ES-I3 (cell line): ENCODE results near the gene ACVR1.

Source experiments
- H3K36me3 ChIP-seq: 2 replicates; pipeline ENCODE4 v1.6.1; 2013; ENCODE audit warnings: mild to moderate bottlenecking, low read length, control low read depth, moderate library complexity; ENCODE audit not compliant: insufficient read depth
- H3K4me1 ChIP-seq: 2 replicates; pipeline ENCODE4 v1.6.1; 2013; ENCODE audit warnings: mild to moderate bottlenecking, control low read depth, low read length; ENCODE audit not compliant: insufficient read depth
- H3K9ac ChIP-seq: 2 replicates; pipeline ENCODE4 v1.6.1; 2013; ENCODE audit warnings: low read depth, mild to moderate bottlenecking, low read length, moderate library complexity
- H3K9me3 ChIP-seq: 2 replicates; pipeline ENCODE4 v1.6.1; 2013; ENCODE audit warnings: mild to moderate bottlenecking, low read length, moderate library complexity; ENCODE audit not compliant: control insufficient read depth, insufficient read depth

Gene ACVR1

DNA sequence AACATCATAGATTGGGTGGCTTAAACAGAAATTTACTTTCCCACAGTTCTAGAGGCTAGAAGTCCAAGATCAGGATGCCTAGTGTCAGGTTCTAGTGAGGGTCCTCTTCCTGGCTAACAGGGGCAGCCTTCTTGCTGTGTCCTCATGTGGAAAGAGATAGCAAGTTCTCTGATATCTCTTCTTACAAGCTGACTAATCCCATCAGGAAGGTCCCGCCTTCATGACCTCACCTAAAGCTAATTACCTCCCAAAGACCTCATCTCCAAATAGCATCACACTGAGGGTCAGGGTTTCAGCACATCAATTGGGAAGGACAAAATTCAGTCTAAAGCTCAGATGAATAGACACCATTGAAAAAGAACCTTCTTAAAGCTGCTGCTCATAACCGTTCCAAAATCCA lies 22.9 kb downstream of the ACVR1 start:
- Histone ChIP-seq H3K9me3 (no peaks in the 10 kb centered on the region), H3K9ac (no peak overlapping the region), H3K36me3 (no peaks in the 10 kb centered on the region; the same call in 1 of the 2 replicates), H3K4me1 (peaks cover 8% of the 10 kb centered on the region; the same call in 1 of the 2 replicates)

DNA sequence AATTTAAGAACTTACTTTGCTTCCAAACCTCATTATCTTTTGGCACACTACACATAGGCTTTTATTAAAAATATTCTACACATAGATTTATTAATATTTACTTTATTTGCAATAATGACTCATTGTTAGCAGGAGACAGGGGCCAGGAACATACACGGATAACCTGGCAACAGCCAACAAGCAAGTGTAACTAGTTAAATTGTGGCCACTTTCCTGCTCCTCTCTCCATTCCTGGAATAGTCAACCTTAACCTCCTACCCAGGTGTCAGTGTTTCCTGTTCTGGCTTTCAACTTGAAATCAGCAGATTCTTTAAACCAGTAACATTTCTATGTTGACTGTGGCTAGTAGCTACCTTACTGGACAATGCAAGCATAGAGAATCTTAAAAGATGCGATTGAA lies 26.5 kb downstream of the ACVR1 start:
- Histone ChIP-seq H3K36me3 (no peaks in the 10 kb centered on the region; the same call in 1 of the 2 replicates), H3K4me1 (peaks cover 18% of the 10 kb centered on the region; the same call in 1 of the 2 replicates), H3K9me3 (no peaks in the 10 kb centered on the region), H3K9ac (no peak overlapping the region)

DNA sequence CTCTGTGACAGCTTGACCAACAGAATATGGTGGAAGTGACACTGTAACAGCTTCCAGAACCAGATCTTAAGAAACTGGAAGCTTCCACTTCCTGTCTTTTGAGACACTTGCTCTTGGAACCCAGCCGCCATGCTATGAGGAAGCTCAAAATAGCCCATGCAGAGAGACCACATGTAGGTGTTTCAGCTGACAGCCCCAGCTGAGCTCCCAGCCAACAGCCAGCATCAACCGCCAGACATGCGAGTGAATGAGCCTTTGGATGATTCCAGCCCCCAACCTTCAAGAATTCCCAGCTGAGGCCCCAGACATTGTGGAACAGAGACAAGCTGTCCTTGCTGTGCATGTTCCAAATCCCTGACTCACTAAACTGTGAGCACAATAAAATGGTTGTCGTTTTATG lies 27.9 kb downstream of the ACVR1 start:
- H3K36me3 ChIP-seq: no peaks in the 10 kb centered on the region; the same call in 1 of the 2 replicates
- H3K9ac ChIP-seq: no peak overlapping the region
- no peaks in the 10 kb centered on the region for H3K9me3 ChIP-seq
- H3K4me1 ChIP-seq: peaks cover 11% of the 10 kb centered on the region

DNA sequence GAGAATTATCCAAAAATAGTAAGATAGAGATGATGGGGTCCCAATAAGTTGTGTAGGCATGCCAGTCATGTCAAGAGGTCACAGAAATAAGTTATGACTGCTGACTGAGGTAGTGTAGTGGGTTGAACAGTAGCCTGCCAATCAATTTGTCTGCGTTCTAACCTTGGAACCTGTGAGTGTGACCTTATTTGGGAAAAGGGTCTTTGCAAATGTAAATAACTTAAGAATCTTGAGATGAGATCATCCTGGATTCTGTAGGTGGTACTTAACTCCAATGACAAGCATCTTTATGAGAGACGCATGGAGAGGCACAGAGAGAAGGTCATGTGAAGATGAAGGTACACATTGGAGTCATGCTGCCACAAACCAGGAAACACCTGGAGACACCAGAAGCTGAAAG lies 31.0 kb downstream of the ACVR1 start:
- Histone ChIP-seq H3K4me1 (peaks cover 17% of the 10 kb centered on the region), H3K36me3 (no peaks in the 10 kb centered on the region; the same call in 1 of the 2 replicates), H3K9ac (no peak overlapping the region), H3K9me3 (no peaks in the 10 kb centered on the region)

DNA sequence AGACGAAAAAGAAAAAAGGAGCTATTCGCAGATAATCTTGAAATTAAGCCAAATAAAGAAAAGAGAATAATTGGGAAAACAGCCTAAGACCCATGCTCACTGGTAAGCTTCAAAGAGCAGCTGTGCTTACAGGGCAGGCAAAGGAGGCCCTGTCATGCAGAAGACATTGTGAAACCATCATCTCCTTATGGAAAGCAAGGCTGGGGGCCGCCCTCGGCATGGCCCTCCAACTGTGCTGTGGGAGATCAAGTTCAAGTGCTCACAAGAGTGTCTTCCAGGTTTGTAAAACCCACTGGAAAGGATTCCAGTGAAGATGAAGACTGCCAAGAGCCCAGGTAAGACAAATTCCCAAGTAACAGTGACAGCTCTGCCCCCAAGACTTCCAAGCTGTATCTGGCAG lies 32.2 kb downstream of the ACVR1 start:
- no peaks in the 10 kb centered on the region for H3K9me3 ChIP-seq
- no peaks in the 10 kb centered on the region; the same call in 1 of the 2 replicates for H3K36me3 ChIP-seq
- no peak overlapping the region for H3K9ac ChIP-seq
- peaks cover 25% of the 10 kb centered on the region for H3K4me1 ChIP-seq

DNA sequence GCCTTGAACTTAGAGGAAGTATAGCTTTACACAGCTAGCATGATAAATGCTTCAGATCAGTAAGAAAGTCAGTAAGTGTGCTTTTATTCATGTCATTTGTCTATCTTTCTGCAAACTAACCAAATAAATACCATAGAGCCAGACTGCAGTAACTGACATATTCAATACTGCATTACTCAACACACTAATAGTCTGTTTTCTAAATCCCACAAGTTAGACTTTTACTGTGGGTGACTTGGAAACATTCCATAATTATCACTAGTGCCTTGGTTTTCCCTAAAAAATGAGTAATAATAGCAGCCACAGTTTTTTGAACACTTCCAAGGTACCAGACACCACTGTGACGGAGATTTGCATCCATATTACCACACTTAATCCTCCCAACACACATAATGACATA lies 33.0 kb downstream of the ACVR1 start:
- H3K9me3 ChIP-seq: no peaks in the 10 kb centered on the region
- peaks cover 33% of the 10 kb centered on the region for H3K4me1 ChIP-seq
- no peak overlapping the region for H3K9ac ChIP-seq
- no peaks in the 10 kb centered on the region for H3K36me3 ChIP-seq

DNA sequence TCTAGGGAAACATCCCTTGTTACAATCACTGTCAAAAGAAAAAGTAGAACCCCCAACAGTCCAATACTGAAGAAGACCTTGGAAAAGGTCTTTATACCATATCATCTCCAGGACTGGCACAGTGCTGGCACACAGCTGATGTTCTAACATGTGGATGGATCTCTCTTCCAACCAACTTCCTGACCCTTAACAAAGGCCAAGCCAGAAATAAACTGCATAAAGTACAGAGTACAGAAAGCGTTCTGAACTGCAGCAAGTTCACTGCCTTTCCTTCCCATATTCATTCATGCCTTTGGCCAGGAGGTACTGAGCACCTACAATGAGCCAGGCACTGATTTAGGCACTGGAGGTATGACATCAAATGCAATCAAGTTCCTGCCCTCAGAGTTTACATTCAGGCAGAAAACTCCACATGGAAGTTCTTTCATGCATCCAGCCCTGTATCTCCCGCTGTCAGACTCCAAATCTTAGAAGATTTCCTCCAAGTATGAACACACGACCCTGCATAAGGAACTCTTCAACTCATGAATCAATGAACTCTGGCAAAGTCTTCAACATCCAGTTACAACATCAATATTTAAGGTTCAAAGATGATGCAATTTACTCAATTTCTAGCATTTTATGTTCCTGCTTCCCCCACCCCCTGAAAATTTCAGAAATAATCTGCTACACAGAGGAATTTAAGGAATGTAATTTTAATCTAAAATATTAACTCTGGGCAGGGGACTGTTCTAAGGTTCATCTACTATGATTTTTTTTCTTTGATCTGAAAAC lies 33.8 kb downstream of the ACVR1 start:
- peaks cover 40% of the 10 kb centered on the region for H3K4me1 ChIP-seq
- no peaks in the 10 kb centered on the region for H3K9me3 ChIP-seq
- H3K36me3 ChIP-seq: no peaks in the 10 kb centered on the region
- H3K9ac ChIP-seq: no peak overlapping the region

DNA sequence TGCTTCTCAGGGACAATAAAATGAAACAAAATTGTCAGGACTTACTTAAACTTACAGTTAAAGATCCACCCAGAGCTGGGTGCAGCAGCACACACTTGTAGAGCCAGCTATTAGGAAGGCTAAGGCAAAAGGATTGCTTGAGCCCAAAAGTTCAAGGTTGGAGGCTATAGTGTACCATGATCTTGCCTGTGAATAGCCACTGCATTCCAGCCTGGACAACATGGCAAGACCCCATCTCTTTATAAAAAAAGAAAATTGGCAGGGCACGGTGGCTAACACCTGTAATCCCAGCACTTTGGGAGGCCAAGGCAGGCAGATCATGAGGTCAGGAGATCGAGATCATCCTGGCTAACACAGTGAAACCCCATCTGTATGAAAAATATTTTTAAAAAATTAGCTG lies 34.6 kb downstream of the ACVR1 start:
- H3K36me3 ChIP-seq: no peaks in the 10 kb centered on the region
- no peaks in the 10 kb centered on the region for H3K9me3 ChIP-seq
- peaks cover 49% of the 10 kb centered on the region for H3K4me1 ChIP-seq
- H3K9ac ChIP-seq: no peak overlapping the region

DNA sequence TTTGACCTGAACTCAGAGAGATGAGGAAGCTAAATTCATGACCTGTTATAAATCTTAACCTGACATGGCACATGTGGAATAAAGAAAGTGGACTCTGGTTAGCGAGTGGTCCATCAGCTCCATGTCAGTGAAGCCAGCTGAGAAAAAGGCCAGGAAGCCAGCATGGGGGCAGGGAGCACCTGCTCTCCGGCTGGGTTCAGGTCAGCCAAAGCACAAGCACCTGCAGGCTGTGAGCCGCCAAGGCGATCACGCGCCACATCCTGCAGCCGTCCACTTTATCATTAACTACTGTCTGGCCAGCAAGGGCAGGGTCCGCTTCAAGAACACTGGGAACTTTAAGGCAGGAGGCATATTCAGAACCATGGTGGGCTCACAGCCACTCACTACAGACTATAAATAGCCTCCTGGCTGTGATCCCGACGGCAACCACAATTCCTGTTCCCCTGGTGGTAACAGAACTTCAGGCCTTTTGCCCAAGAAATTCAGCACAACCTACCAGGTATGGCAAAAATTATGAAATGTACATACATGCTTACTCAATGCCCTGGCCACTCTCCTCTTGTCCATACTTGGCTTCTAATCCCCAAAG lies 35.5 kb downstream of the ACVR1 start:
- Histone ChIP-seq H3K9me3 (no peaks in the 10 kb centered on the region), H3K4me1 (peaks cover 55% of the 10 kb centered on the region), H3K9ac (no peak overlapping the region), H3K36me3 (no peaks in the 10 kb centered on the region)

DNA sequence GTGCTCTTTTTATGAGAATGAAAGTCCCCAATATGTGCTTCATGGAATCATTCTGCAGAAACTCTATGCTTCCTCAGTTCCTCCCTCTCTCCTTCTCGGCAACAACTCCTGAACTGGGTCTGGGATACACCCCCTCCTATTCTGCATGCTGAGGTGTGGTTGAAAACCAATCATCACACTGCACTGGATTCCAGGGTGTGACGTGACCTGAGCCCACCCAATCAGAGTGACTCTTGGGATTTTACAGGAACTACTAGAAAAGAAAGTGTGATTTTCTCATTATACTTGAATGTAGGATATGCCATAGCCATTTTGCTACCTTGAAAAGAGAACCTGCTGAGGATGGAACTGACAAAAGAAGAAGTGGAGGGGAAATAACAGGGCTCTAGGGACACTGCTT lies 36.3 kb downstream of the ACVR1 start:
- Histone ChIP-seq H3K4me1 (peaks cover 48% of the 10 kb centered on the region), H3K36me3 (no peaks in the 10 kb centered on the region), H3K9me3 (no peaks in the 10 kb centered on the region), H3K9ac (no peak overlapping the region)

DNA sequence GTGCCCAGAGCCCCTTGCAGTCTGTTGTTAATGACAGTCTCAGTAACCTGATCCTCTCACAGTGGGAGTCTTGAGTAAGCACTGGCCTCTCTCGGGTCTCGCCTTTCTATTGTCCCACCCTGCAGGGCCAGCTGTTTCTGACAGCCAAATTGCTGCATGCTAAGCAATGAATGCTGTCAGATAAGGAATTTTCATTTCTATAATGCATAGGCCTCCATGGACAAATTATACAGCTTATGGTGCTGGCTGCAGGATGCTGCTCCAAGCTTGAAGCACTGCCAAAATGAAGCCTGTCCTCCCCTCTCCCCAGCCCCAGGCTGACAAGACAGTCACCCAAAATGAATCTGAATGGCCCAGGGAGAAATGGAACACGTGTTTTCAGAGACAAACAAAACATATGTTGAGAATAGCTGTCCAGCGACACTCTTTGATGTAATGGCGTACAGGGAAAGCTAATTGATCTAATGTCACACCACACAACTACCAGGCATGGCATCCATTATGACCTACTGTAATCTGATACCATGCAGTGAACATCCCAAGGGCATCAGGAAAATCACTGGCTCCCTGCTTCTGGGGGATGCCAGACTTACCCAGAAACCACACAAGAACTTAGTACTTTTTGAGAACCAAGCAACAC lies 36.8 kb downstream of the ACVR1 start:
- Histone ChIP-seq H3K9me3 (no peaks in the 10 kb centered on the region), H3K4me1 (peaks cover 47% of the 10 kb centered on the region), H3K36me3 (no peaks in the 10 kb centered on the region), H3K9ac (no peak overlapping the region)

DNA sequence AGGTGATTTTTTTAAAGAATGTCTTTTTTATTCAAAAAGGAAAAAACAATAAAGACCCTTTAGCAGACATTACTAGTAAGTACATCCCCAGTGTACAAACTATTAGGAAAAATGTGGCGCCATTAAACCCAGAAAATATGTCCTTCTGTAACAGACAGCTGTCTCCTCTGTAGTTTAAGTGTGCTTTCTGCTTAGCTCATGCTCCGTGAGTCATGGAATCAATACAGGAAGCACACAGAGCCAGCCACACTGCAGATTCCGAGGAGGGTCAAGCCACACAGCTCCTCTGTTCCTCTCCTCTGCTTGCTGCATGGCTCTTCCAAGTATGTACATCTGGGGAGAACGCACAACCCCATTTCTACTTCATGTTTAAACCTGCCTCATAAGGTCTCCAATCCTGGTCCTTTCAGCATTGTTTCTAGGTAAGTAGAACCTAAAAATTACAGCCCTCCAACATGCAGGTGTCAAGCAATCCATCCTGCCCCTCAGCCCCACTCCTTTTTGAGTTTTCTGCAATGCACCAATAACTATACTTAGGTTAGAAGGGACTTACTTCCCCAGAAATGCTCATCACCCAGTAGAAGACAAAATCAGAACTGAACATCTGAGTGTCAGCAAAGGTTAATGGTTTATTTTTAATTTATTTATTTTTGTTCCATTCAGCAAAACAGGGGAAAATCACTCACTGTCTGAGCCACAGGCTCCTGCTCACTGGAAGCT lies 37.5 kb downstream of the ACVR1 start:
- no peaks in the 10 kb centered on the region for H3K9me3 ChIP-seq
- peaks cover 47% of the 10 kb centered on the region for H3K4me1 ChIP-seq
- no peaks in the 10 kb centered on the region for H3K36me3 ChIP-seq
- H3K9ac ChIP-seq: no peak overlapping the region

DNA sequence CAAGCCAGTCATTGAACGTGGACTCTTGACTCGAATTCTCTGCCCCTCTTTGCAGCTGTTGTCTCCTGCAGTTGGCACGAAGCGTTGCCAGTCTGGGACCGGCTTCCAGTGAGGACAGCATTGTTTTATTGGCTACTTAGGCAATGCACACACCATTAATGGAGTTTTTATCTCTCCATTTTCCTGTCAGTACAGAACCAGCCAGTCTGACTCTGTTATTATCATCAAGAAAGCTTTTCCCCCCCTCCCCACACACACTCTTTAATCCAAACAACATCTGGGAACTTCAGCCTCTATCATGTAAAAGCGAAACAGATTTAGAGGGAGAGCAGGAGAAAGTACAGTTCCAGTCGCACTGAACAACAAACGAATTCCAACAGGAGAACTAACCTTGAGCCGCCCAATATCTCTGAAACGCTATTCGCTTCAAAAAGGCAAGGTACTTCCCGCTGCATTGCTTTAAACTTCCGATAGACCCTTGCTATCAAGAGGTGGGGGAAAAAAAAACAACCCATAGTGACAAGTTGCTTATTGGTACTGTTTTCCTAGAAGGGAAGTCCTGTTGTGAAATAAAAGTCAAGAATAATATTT lies 38.2 kb downstream of the ACVR1 start:
- Histone ChIP-seq H3K9me3 (no peaks in the 10 kb centered on the region), H3K9ac (peak overlapping the region; percentile 10; the same call in 1 of the 2 replicates), H3K36me3 (no peaks in the 10 kb centered on the region), H3K4me1 (peaks cover 47% of the 10 kb centered on the region)

DNA sequence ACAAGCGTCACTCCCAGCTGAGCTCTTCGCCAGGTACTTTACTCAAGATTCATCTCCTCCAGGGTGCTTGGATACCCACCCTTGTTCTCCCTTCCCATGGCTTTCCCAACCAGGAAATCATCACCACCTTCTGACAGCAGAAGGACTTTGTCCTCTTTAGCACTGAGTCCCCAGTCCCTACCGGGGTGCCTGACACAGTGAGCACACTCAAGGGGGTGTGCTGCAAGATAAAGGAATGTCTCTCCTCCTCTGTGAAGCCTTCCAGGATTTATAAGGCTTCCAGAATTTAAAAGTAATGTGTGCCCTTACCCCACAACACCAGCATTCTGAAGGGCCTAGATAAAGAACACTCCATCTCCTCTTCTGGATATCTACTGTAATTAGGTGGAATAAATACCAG lies 39.6 kb downstream of the ACVR1 start:
- Histone ChIP-seq H3K9ac (no peak overlapping the region), H3K36me3 (no peaks in the 10 kb centered on the region), H3K4me1 (peaks cover 55% of the 10 kb centered on the region), H3K9me3 (no peaks in the 10 kb centered on the region)
